MM.1S (cell line): ENCODE data around the gene POTEG.
"Not testable (repeated sequence)": the region's sequence is repeated elsewhere in the genome, so short reads cannot be mapped to it uniquely, and the experiment has no call there.

ENCODE experiments used
- EZH2 ChIP-seq: fragments of 300-600 bp; sonication (generic); optimal IDR thresholded peaks from 2 replicates; pipeline ENCODE3; 2017; ENCODE audit warnings: low read depth, mild to moderate bottlenecking, antibody characterized with exemption, low read length, mixed read lengths
- EZH2phosphoT487 ChIP-seq: fragments of 300-600 bp; sonication (generic); IDR thresholded peaks from 2 replicates; pipeline ENCODE4 v1.6.1; 2018; ENCODE audit warnings: antibody characterized with exemption, low read length
- TF ChIP-seq, protein P1 (sequence below): fragments of 300-600 bp; sonication (generic); IDR thresholded peaks from 2 replicates; pipeline ENCODE4 v1.5.1; 2016; ENCODE audit warnings: antibody characterized with exemption, low read length, mixed read lengths

DNA sequence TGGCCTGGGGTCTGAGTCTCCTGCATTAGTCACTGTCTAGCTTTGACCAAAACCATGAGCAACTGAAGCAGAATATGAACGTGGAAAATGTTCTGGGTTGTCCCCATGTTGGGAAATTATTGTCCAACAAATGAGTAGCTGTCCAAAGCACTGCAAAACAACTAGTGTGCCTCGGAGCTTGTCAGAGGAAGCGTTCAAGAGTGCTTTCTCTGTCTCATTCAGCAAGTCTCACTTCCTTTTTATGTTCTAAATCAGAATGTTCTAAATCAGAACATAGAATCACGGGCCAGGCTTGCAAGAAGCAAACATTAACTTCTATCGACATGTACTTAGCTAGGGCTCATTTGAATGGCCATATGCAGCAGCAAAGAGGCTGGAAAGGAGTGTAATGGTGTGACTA lies 5.1 kb upstream of the POTEG start:
- TF ChIP-seq, protein P1, sequence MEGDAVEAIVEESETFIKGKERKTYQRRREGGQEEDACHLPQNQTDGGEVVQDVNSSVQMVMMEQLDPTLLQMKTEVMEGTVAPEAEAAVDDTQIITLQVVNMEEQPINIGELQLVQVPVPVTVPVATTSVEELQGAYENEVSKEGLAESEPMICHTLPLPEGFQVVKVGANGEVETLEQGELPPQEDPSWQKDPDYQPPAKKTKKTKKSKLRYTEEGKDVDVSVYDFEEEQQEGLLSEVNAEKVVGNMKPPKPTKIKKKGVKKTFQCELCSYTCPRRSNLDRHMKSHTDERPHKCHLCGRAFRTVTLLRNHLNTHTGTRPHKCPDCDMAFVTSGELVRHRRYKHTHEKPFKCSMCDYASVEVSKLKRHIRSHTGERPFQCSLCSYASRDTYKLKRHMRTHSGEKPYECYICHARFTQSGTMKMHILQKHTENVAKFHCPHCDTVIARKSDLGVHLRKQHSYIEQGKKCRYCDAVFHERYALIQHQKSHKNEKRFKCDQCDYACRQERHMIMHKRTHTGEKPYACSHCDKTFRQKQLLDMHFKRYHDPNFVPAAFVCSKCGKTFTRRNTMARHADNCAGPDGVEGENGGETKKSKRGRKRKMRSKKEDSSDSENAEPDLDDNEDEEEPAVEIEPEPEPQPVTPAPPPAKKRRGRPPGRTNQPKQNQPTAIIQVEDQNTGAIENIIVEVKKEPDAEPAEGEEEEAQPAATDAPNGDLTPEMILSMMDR, result not testable (repeated sequence)
- TF ChIP-seq EZH2, EZH2phosphoT487: not testable (repeated sequence)
